Fibroblast of lung (primary cell): ENCODE measurements around the gene C10orf90. TPM values are rescaled to one million over a fixed set of nuclear protein-coding genes. Genes with fewer than 3 reads are reported as not detected.

Source experiments
- DNase-seq, 2 donors: peaks; one replicate each; pipeline versions ENCODE4 v3.0.0 to v3.0.0-alpha.2; 2010; ENCODE audit warnings: low read depth in 2 of 2
- H2AFZ ChIP-seq: 2 replicates; pipeline ENCODE4 v1.5.1; 2012; ENCODE audit warnings: low read length, control low read depth, inconsistent platforms
- H3K27ac ChIP-seq: 2 replicates; pipeline ENCODE4 v1.5.1; 2011; ENCODE audit warnings: low read length, control low read depth; ENCODE audit not compliant: insufficient read depth
- H3K27me3 ChIP-seq: 2 replicates; pipeline ENCODE4 v1.5.1; 2011; ENCODE audit warnings: mild to moderate bottlenecking, low read length; ENCODE audit not compliant: control insufficient read depth, insufficient read depth
- H3K36me3 ChIP-seq: 2 replicates; pipeline ENCODE4 v1.5.1; 2011; ENCODE audit warnings: low read length; ENCODE audit not compliant: control insufficient read depth, insufficient read depth
- H3K4me1 ChIP-seq: 2 replicates; pipeline ENCODE4 v1.5.1; 2011; ENCODE audit warnings: low read length; ENCODE audit not compliant: control insufficient read depth, insufficient read depth; ENCODE audit errors: extremely low read depth
- H3K4me2 ChIP-seq: 2 replicates; pipeline ENCODE4 v1.5.1; 2011; ENCODE audit warnings: low read length, control low read depth; ENCODE audit not compliant: insufficient read depth; ENCODE audit errors: extremely low read depth
- H3K4me3 ChIP-seq, 4 experiments: fragments of 200-600 bp in 1 of 4; sonication (generic) in 1 of 4; replicated peaks in 1 of 4; 2 replicates each; pipeline ENCODE4 v1.5.1; 2011 to 2016; ENCODE audit warnings: low read length in 4 of 4, low read depth in 3 of 4, mild to moderate bottlenecking in 3 of 4, control low read depth in 2 of 4, inconsistent platforms in 1 of 4, mixed read lengths in 1 of 4; ENCODE audit not compliant: insufficient read depth in 1 of 4; ENCODE audit errors: control extremely low read depth in 1 of 4
- H3K79me2 ChIP-seq: 2 replicates; pipeline ENCODE4 v1.5.1; 2012; ENCODE audit warnings: mild to moderate bottlenecking, low read length, inconsistent platforms; ENCODE audit not compliant: control insufficient read depth, insufficient read depth
- H3K9ac ChIP-seq: 2 replicates; pipeline ENCODE4 v1.5.1; 2011; ENCODE audit warnings: mild to moderate bottlenecking, low read length, control low read depth; ENCODE audit not compliant: insufficient read depth
- H3K9me3 ChIP-seq: 2 replicates; pipeline ENCODE4 v1.5.1; 2012; ENCODE audit warnings: low read depth, low read length; ENCODE audit not compliant: control insufficient read depth, insufficient read depth
- H4K20me1 ChIP-seq: 2 replicates; pipeline ENCODE4 v1.5.1; 2011; ENCODE audit warnings: low read length; ENCODE audit not compliant: control insufficient read depth, insufficient read depth; ENCODE audit errors: extremely low read depth
- EZH2 ChIP-seq: IDR thresholded peaks from 2 replicates; pipeline ENCODE4 v1.5.1; 2012; ENCODE audit warnings: low read length, control low read depth, mild to moderate bottlenecking; ENCODE audit errors: missing control alignments
- polyA plus RNA-seq, 2 donors: library from polyadenylated mRNA; depleted of rRNA in 1 of 2; stranded (reverse) in 1 of 2; unstranded in 1 of 2; fragments of >200 nt; gene quantifications; 2 replicates each; pipeline ENCODE4 v1.2.1, GENCODE V29; 2011 to 2012; ENCODE audit warnings: missing spikeins in 1 of 2
- total RNA-seq: library from RNA; depleted of rRNA; stranded (reverse); fragments of >200 nt; gene quantifications from 2 replicates; pipeline ENCODE4 v1.2.1, GENCODE V29; 2014
- TF ChIP-seq, protein P1 (sequence below), 2 donors: IDR thresholded peaks in 1 of 2; conservative IDR thresholded peaks in 1 of 2; 1 replicate in 1 of 2; 2 replicates in 1 of 2; pipeline ENCODE4 v1.5.1; 2011 to 2012; ENCODE audit warnings: low read length in 2 of 2, control low read depth in 1 of 2, inconsistent platforms in 1 of 2, low read depth in 1 of 2, mild to moderate bottlenecking in 1 of 2

C10orf90 gene
- total and polyA plus RNA-seq, 2 donors (not counting 1 experiment from before 2014, with no cell fraction given), result 0.17 to 0.65 TPM

DNA sequence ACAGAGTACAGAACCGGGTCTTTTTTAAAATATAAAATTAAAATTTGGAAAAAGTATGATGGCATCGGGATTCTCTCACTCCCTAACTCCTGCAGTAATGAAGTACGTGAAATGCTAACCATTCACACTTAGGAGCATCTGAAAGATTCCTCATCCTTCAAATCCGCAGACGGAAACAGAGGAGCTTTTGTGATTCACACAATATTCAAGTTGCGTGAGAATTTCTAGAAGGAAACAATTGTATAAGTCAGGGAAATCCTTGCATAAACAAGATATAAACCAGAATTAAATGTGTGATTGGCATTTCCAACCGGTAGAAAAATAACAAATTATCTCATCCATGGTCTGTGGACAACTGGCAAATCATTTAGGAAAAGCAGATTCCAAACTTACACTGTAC, 179.0 kb downstream of the C10orf90 start:
- TF ChIP-seq EZH2, result no peak
- Histone ChIP-seq H3K9ac (no peak overlapping the region), H4K20me1 (no peaks in the 10 kb centered on the region), H3K27ac (no peak overlapping the region), H3K4me1 (no peaks in the 10 kb centered on the region), H3K4me3 (no peak overlapping the region), H3K27me3 (no peaks in the 10 kb centered on the region), H2AFZ (no peak overlapping the region), H3K79me2 (no peaks in the 10 kb centered on the region), H3K9me3 (no peaks in the 10 kb centered on the region), H3K4me2 (no peak overlapping the region), H3K36me3 (no peaks in the 10 kb centered on the region)
- DNase-seq, result no peak

DNA sequence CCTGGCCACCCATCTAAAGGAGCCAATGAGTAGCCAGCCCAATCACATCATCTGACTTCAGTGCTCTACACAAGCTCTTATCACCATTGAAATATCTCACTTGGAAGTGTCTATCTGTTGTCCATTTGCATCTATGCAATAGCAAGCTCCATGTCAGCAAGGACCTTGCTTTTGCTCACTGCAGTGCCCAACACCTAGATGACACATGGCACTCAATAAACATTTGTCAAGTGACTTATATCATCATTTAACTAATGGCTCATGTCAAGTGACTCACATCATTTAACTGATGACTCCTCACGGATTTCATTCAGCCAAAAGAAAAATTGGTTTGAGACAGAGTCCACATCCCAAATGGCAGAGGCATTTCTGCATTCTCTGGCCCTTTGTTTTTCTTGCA, 189.3 kb downstream of the C10orf90 start:
- Histone ChIP-seq H4K20me1 (no peaks in the 10 kb centered on the region), H3K9me3 (no peaks in the 10 kb centered on the region), H3K4me3 (no peak overlapping the region), H3K4me2 (no peak overlapping the region), H3K79me2 (no peaks in the 10 kb centered on the region), H3K36me3 (no peaks in the 10 kb centered on the region), H2AFZ (no peak overlapping the region), H3K27ac (no peak overlapping the region), H3K27me3 (no peaks in the 10 kb centered on the region), H3K9ac (no peak overlapping the region), H3K4me1 (no peaks in the 10 kb centered on the region)
- DNase-seq, result no peak
- no peak for TF ChIP-seq EZH2
- TF ChIP-seq, protein P1, sequence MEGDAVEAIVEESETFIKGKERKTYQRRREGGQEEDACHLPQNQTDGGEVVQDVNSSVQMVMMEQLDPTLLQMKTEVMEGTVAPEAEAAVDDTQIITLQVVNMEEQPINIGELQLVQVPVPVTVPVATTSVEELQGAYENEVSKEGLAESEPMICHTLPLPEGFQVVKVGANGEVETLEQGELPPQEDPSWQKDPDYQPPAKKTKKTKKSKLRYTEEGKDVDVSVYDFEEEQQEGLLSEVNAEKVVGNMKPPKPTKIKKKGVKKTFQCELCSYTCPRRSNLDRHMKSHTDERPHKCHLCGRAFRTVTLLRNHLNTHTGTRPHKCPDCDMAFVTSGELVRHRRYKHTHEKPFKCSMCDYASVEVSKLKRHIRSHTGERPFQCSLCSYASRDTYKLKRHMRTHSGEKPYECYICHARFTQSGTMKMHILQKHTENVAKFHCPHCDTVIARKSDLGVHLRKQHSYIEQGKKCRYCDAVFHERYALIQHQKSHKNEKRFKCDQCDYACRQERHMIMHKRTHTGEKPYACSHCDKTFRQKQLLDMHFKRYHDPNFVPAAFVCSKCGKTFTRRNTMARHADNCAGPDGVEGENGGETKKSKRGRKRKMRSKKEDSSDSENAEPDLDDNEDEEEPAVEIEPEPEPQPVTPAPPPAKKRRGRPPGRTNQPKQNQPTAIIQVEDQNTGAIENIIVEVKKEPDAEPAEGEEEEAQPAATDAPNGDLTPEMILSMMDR (conservative IDR thresholded peaks at IDR 0.05 in 1 of 2, IDR thresholded peaks at IDR 0.05 in 1 of 2; ENCODE audit: low read depth in 1 of 2, low read length in 2 of 2), result no peak

DNA sequence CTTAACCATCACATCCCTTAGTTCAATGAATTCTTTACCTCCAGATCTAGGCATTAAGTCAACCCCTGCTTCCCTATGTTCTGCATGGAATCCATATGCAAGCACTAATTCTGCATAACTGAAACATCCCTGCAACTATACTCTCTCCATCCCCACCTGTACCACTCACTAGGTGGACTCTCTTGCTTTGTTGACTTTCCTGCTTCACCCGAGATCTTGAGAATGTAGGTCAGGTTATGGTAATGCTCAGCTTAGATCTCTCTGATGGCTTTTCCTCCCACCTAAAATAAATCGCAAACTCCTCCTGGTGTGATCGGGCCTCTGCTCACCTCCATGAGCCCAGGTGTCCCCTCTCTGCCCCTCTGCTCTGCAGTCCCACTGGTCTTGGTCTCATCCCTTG, 189.8 kb downstream of the C10orf90 start:
- Histone ChIP-seq H3K9ac (no peak overlapping the region), H3K4me1 (no peaks in the 10 kb centered on the region), H3K9me3 (no peaks in the 10 kb centered on the region), H3K27me3 (no peaks in the 10 kb centered on the region), H2AFZ (no peak overlapping the region), H3K36me3 (no peaks in the 10 kb centered on the region), H4K20me1 (no peaks in the 10 kb centered on the region), H3K27ac (no peak overlapping the region), H3K4me3 (no peak overlapping the region), H3K79me2 (no peaks in the 10 kb centered on the region), H3K4me2 (no peak overlapping the region)
- no peak for TF ChIP-seq EZH2
- TF ChIP-seq, protein P1 (conservative IDR thresholded peaks at IDR 0.05 in 1 of 2, IDR thresholded peaks at IDR 0.05 in 1 of 2; ENCODE audit: low read depth in 1 of 2, low read length in 2 of 2), result no peak
- DNase-seq, result no peak
